OCI-LY7 (cell line): ENCODE results near the gene PTPRE. TPM values are rescaled to one million over a fixed set of nuclear protein-coding genes. Genes with fewer than 3 reads are reported as not detected.

Experiments
- BruUV-seq: library from RNA; stranded (reverse); fragments of 400-500 nt; replicated peaks from 2 replicates; lab custom pipeline; 2021; lab: Mats Ljungman, UMichigan
- CTCF ChIA-PET: fragments of 300-600 bp; sonication (Branson Sonifier 250); formaldehyde crosslinking; loops from one replicate; lab custom pipeline; 2022; ENCODE audit warnings: antibody characterized with exemption; ENCODE audit not compliant: unreplicated experiment; lab: Charles Lee
- POLR2A ChIA-PET: fragments of 300-600 bp; sonication (Branson Sonifier 250); formaldehyde crosslinking; loops from one replicate; lab custom pipeline; 2022; ENCODE audit warnings: antibody characterized with exemption; lab: Charles Lee
- DNase-seq: peaks from one replicate; pipeline ENCODE4 v3.0.0-alpha.2; 2015; ENCODE audit warnings: low spot score
- H2AFZ ChIP-seq: fragments of 200-600 bp; sonication (generic), shearing (Covaris generic); 2 replicates; pipeline ENCODE4 v1.6.1; 2014; ENCODE audit warnings: mild to moderate bottlenecking, antibody characterized with exemption, low read length, moderate library complexity
- H3K27ac ChIP-seq: fragments of 200-600 bp; sonication (generic); 2 replicates; pipeline ENCODE4 v1.5.1; 2014; ENCODE audit warnings: mixed run types, low read depth, mild to moderate bottlenecking, moderate library complexity, low read length, inconsistent platforms; ENCODE audit not compliant: poor library complexity, severe bottlenecking
- H3K36me3 ChIP-seq: fragments of 200-600 bp; sonication (generic); 2 replicates; pipeline ENCODE4 v1.6.1; 2014; ENCODE audit warnings: mild to moderate bottlenecking, antibody characterized with exemption, low read length, moderate library complexity, mixed read lengths; ENCODE audit not compliant: insufficient read depth
- H3K4me1 ChIP-seq: fragments of 200-600 bp; sonication (generic); 2 replicates; pipeline ENCODE4 v1.5.1; 2014; ENCODE audit warnings: mild to moderate bottlenecking, low read length; ENCODE audit not compliant: insufficient read depth, poor library complexity, severe bottlenecking
- H3K4me2 ChIP-seq: fragments of 200-600 bp; sonication (generic); 2 replicates; pipeline ENCODE4 v1.6.1; 2014; ENCODE audit warnings: mild to moderate bottlenecking, low read length
- H3K4me3 ChIP-seq: fragments of 200-600 bp; sonication (generic); 2 replicates; pipeline ENCODE4 v1.5.1; 2014; ENCODE audit warnings: mild to moderate bottlenecking, low read depth, low read length; ENCODE audit not compliant: poor library complexity, severe bottlenecking
- H3K79me2 ChIP-seq: fragments of 200-600 bp; sonication (generic); 2 replicates; pipeline ENCODE4 v1.6.1; 2016; ENCODE audit warnings: low read depth, mild to moderate bottlenecking, low read length, moderate library complexity, mixed read lengths; ENCODE audit not compliant: insufficient read depth
- H3K9me2 ChIP-seq: fragments of 200-600 bp; sonication (generic); 2 replicates; pipeline ENCODE4 v1.6.1; 2016; ENCODE audit warnings: mild to moderate bottlenecking, low read length, mixed read lengths; ENCODE audit not compliant: insufficient read depth
- H3K9me3 ChIP-seq: fragments of 200-600 bp; sonication (generic); 2 replicates; pipeline ENCODE4 v1.6.1; 2014; ENCODE audit warnings: mild to moderate bottlenecking, mixed run types, low read length, mixed read lengths
- H4K20me1 ChIP-seq: fragments of 200-600 bp; sonication (generic); 2 replicates; pipeline ENCODE4 v1.6.1; 2014; ENCODE audit warnings: mild to moderate bottlenecking, antibody characterized with exemption, low read length, moderate library complexity, mixed read lengths; ENCODE audit not compliant: insufficient read depth
- EZH2phosphoT487 ChIP-seq: fragments of 200-600 bp; sonication (generic); IDR thresholded peaks from 2 replicates; pipeline ENCODE4 v1.6.1; 2018; ENCODE audit warnings: low read depth, borderline replicate concordance, mild to moderate bottlenecking, mixed run types, antibody characterized with exemption, low read length, moderate library complexity, mixed read lengths
- intact Hi-C: fragments of 100-400 bp; cut with micrococcal nuclease; formaldehyde crosslinking; loops from one replicate; pipeline ENCODE4 v1.10.0; 2022; ENCODE audit not compliant: unreplicated experiment
- total RNA-seq, 2 experiments: library from RNA; depleted of rRNA in 1 of 2; stranded (reverse); fragments of >200 nt in 1 of 2; shearing (Covaris generic) in 1 of 2; gene quantifications; 2 replicates each; pipeline ENCODE4 v1.2.3, GENCODE V29; 2014 to 2022
- TF ChIP-seq, protein P1 (sequence below): fragments of 200-600 bp; sonication (generic); conservative IDR thresholded peaks from 2 replicates; pipeline ENCODE4 v1.5.1; 2014; ENCODE audit warnings: mild to moderate bottlenecking, antibody characterized with exemption, low read length, moderate library complexity, mixed read lengths

PTPRE gene
- total RNA-seq, 2 experiments from 2014 or later, result 6.8 to 8.3 TPM

DNA sequence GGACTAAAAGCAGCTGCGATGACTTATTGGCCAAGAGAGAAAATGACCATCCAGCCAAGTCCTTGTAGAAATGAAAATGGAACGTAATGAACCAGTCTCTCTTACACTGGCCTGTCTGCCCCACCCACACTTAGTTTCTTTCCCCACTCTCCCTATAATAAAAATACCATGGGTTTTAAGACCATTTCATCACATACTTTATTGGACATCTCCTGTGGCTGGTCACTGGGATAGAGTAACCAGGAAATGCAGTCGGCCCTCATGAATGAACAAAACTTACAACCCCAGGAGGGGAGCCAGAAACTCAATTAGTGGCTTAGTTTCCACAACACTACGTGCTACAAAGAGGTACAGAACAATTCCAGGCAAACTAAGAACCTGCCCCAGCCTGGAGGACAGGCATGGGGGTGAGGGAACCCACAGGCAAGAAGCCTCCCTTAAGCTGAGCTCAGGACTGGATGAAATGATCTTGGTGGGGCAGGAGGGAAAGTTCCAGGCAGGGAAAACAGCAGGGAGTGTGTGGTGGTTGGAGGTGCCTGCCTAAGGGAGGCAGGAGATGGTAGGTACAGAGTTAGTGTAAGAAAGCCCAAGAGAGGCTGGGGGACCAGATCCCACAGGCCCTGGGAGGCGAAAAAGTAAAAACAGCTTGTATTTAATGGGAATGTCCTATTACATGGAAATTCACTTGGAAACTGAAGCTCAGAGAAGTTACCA is 189.7 kb downstream of the PTPRE start:
- no peak for DNase-seq
- no TSS peak for BruUV-seq
- Histone ChIP-seq H3K27ac (no peak overlapping the region), H3K9me3 (no peaks in the 10 kb centered on the region), H4K20me1 (peaks cover 8% of the 10 kb centered on the region; the same call in 1 of the 2 replicates), H3K4me2 (no peak overlapping the region), H3K79me2 (no peaks in the 10 kb centered on the region), H3K36me3 (peaks cover 69% of the 10 kb centered on the region), H3K4me1 (no peaks in the 10 kb centered on the region), H3K4me3 (no peak overlapping the region), H2AFZ (no peak overlapping the region), H3K9me2 (no peaks in the 10 kb centered on the region)
- ChIA-PET POLR2A (interaction anchor here (0.5 to 1.5 kb wide), 3 partner anchors 11 to 1773 kb away, joined by 3 read pairs; no protein-coding TSS in a partner anchor), CTCF (no interaction called here)
- intact Hi-C loops, result no loop called here
- TF ChIP-seq EZH2phosphoT487, result no peak
- TF ChIP-seq, protein P1, sequence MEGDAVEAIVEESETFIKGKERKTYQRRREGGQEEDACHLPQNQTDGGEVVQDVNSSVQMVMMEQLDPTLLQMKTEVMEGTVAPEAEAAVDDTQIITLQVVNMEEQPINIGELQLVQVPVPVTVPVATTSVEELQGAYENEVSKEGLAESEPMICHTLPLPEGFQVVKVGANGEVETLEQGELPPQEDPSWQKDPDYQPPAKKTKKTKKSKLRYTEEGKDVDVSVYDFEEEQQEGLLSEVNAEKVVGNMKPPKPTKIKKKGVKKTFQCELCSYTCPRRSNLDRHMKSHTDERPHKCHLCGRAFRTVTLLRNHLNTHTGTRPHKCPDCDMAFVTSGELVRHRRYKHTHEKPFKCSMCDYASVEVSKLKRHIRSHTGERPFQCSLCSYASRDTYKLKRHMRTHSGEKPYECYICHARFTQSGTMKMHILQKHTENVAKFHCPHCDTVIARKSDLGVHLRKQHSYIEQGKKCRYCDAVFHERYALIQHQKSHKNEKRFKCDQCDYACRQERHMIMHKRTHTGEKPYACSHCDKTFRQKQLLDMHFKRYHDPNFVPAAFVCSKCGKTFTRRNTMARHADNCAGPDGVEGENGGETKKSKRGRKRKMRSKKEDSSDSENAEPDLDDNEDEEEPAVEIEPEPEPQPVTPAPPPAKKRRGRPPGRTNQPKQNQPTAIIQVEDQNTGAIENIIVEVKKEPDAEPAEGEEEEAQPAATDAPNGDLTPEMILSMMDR, result no peak

DNA sequence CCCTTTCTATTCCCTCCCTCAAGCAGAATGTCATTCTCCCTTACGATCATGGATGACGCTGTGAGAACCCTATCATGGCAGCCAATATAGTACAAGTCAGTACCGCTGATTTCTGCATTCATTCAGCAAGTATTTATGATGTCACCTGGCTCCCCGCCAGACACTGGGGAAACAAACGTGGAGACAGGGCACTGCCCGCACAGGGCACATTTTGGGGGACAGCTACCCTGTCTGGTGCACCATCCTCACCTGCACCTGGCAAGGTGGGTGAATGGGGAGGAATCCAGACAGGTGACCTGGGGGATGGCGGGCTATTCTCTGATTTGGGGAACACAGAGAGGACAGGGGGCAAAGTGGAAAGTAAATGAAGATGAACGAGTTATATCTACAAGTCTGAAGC is 190.9 kb downstream of the PTPRE start:
- ChIA-PET POLR2A (no interaction called here), CTCF (no interaction called here)
- intact Hi-C loops, result no loop called here

More for the DNA sequence above, 190.9 kb downstream of the PTPRE start:
- Histone ChIP-seq H3K4me1 (no peaks in the 10 kb centered on the region), H3K4me3 (no peak overlapping the region), H3K79me2 (no peaks in the 10 kb centered on the region), H4K20me1 (peaks cover 13% of the 10 kb centered on the region), H2AFZ (no peak overlapping the region), H3K27ac (no peak overlapping the region), H3K9me3 (no peaks in the 10 kb centered on the region), H3K4me2 (no peak overlapping the region), H3K36me3 (peaks cover 80% of the 10 kb centered on the region), H3K9me2 (no peaks in the 10 kb centered on the region)
- no peak for TF ChIP-seq EZH2phosphoT487
- TF ChIP-seq, protein P1, result no peak
- no peak for DNase-seq
- no TSS peak for BruUV-seq
